ENCODE results near the gene CCDC86.
A peak's percentile ranks its signal among the peaks of the same experiment; 100 is the strongest.

CCDC86 gene

DNA sequence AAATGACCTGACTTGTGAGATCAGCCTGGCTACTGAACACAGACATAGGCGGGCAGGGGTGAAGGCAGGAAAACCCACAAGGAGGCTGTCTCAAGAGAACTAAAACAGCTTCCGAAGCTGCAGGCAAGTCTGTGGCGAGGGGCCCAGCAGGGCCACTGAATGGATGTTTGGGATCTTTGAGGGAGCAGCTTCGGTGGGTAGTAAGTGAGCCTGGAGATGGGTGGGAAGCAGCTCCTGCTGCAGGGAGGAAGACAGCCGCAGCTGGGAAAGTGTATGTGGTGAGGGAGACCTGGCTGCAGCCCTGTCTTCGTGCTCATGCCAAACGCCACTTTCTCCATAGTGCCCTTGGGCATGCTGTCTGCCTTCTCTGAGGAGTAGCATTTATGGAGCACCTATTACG, 3.4 kb downstream of the CCDC86 start:
- Histone ChIP-seq H3K36me3 (ENCODE audit: control insufficient read depth, insufficient read depth, low read length) (peaks cover 42% of the 10 kb centered on the region), H3K27ac (ENCODE audit: low read depth, low read length) (no peak overlapping the region), H3K4me3 (ENCODE audit: low read depth, low read length) (no peak overlapping the region), H3K9ac (ENCODE audit: low read depth, low read length) (no peak overlapping the region), H3K9me3 (ENCODE audit: control insufficient read depth, insufficient read depth, low read length) (no peaks in the 10 kb centered on the region), H3K27me3 (ENCODE audit: control insufficient read depth, insufficient read depth, low read length) (no peaks in the 10 kb centered on the region), H3K4me1 (ENCODE audit: control insufficient read depth, insufficient read depth, low read length) (peaks cover 18% of the 10 kb centered on the region)

DNA sequence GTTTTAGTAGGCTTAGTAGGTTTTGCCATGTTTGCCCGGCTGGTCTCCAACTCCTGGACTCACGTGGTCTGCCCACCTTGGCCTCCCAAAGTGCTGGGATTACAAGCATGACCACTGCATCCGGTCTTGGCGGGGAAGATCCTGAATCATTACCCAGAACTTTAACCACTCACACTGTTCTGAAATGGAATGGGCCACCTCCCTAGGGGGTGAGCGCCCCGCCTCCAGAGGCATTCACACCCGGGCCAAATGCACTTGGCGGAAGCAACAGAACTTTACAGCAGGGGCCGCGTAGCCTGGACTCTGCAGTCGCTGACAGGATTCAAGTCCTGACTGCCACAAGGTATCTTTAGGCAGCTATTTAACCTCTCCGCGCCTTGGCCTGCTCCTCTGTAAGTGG, 5.4 kb downstream of the CCDC86 start:
- Histone ChIP-seq H3K27me3 (ENCODE audit: control insufficient read depth, insufficient read depth, low read length) (no peaks in the 10 kb centered on the region; the same call in 1 of the 2 replicates), H3K36me3 (ENCODE audit: control insufficient read depth, insufficient read depth, low read length) (peaks cover 55% of the 10 kb centered on the region), H3K4me1 (ENCODE audit: control insufficient read depth, insufficient read depth, low read length) (peaks cover 15% of the 10 kb centered on the region), H3K4me3 (ENCODE audit: low read depth, low read length) (no peak overlapping the region), H3K9me3 (ENCODE audit: control insufficient read depth, insufficient read depth, low read length) (no peaks in the 10 kb centered on the region), H3K27ac (ENCODE audit: low read depth, low read length) (no peak overlapping the region), H3K9ac (ENCODE audit: low read depth, low read length) (no peak overlapping the region)

DNA sequence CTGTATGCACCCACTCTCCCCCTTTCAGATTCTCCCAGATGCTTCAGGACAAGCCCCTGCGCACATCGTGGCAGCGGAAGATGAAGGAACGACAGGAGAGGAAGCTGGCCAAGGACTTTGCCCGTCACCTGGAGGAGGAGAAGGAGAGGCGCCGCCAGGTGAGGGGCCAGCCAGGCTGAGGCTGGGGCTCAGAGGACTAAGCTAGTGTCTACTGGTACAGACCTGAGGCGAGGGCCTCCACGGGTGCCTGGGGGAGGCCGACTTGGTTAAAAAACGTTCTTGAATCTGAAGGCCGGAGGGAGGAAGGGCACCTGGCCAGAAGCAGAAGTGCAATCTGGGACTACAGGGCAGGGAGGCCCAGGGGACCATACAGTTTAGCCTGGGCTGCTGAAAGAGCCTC, 6.0 kb downstream of the CCDC86 start:
- Histone ChIP-seq H3K9me3 (ENCODE audit: control insufficient read depth, insufficient read depth, low read length) (no peaks in the 10 kb centered on the region), H3K36me3 (ENCODE audit: control insufficient read depth, insufficient read depth, low read length) (peaks cover 55% of the 10 kb centered on the region), H3K4me3 (ENCODE audit: low read depth, low read length) (no peak overlapping the region), H3K27ac (ENCODE audit: low read depth, low read length) (no peak overlapping the region), H3K27me3 (ENCODE audit: control insufficient read depth, insufficient read depth, low read length) (peaks cover 4% of the 10 kb centered on the region), H3K9ac (ENCODE audit: low read depth, low read length) (no peak overlapping the region), H3K4me1 (ENCODE audit: control insufficient read depth, insufficient read depth, low read length) (peaks cover 15% of the 10 kb centered on the region)

DNA sequence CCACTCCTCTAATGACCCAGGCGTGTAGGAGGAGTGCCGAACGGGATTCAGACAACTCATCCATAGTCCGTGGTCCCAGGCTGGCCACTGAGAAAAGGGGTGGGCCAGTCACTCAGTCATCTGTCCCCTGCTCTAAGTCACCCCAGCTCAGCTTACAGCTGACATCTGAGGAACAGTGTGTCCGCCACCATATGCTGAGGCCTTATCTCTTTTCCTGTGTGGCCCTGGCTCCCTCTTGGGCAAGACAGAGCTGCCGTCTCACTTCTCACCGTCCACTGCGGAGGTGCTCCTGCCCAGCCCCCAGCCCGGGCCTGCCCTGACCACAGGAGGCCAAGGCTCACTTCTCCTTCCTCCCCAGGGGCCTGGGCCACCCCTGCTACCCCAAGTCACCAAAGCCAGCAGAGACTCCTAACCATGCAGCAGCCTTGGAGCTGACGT, 6.8 kb downstream of the CCDC86 start:
- H3K4me1 ChIP-seq (ENCODE audit: control insufficient read depth, insufficient read depth, low read length) = peaks cover 8% of the 10 kb centered on the region
- no peak overlapping the region for H3K27ac ChIP-seq (ENCODE audit: low read depth, low read length)
- peaks cover 55% of the 10 kb centered on the region for H3K36me3 ChIP-seq (ENCODE audit: control insufficient read depth, insufficient read depth, low read length)
- H3K27me3 ChIP-seq (ENCODE audit: control insufficient read depth, insufficient read depth, low read length) = peaks cover 12% of the 10 kb centered on the region
- no peaks in the 10 kb centered on the region for H3K9me3 ChIP-seq (ENCODE audit: control insufficient read depth, insufficient read depth, low read length)
- H3K4me3 ChIP-seq (ENCODE audit: low read depth, low read length) = no peak overlapping the region
- H3K9ac ChIP-seq (ENCODE audit: low read depth, low read length) = no peak overlapping the region

DNA sequence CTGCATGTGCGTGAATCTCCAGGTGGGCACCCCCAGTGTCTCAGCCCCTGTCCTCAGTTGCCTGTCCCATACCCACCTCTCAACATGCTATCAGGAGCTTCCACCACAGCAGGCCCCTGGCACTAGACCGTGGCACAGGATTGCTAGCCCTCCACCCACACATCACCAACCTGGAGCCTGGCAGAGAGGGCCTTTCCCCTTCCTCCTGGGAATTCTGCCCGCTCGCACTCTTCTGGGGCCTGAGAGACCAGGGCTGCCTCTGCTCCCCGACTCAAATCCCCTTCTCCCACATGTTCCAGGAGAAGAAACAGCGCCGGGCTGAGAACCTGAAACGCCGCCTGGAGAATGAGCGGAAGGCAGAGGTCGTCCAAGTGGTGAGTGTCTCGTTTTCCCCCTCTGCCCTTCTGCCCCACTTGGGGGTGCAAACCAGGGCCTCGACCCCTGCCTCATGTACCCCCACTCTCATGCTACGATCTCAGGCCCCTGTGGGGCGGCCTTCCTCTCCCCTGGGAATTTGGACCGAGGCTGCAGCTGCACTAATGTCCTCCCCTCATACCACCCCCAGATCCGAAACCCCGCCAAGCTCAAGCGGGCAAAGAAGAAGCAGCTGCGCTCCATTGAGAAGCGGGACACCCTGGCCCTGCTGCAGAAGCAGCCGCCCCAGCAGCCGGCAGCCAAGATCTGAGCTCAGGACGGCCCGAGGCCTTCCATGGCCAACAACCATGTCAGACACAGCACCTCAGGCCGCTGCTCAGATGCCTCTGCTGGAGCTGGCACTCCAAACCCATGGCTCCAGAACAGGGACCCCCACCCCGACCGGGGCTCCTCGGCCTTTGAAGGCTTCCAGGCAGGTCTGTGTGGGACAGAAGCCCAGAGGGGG, 8.0 kb downstream of the CCDC86 start:
- Histone ChIP-seq H3K27me3 (ENCODE audit: control insufficient read depth, insufficient read depth, low read length) (peaks cover 24% of the 10 kb centered on the region), H3K9ac (ENCODE audit: low read depth, low read length) (no peak overlapping the region), H3K36me3 (ENCODE audit: control insufficient read depth, insufficient read depth, low read length) (peaks cover 48% of the 10 kb centered on the region), H3K9me3 (ENCODE audit: control insufficient read depth, insufficient read depth, low read length) (no peaks in the 10 kb centered on the region), H3K4me1 (ENCODE audit: control insufficient read depth, insufficient read depth, low read length) (peaks cover 6% of the 10 kb centered on the region), H3K27ac (ENCODE audit: low read depth, low read length) (no peak overlapping the region), H3K4me3 (ENCODE audit: low read depth, low read length) (no peak overlapping the region)

DNA sequence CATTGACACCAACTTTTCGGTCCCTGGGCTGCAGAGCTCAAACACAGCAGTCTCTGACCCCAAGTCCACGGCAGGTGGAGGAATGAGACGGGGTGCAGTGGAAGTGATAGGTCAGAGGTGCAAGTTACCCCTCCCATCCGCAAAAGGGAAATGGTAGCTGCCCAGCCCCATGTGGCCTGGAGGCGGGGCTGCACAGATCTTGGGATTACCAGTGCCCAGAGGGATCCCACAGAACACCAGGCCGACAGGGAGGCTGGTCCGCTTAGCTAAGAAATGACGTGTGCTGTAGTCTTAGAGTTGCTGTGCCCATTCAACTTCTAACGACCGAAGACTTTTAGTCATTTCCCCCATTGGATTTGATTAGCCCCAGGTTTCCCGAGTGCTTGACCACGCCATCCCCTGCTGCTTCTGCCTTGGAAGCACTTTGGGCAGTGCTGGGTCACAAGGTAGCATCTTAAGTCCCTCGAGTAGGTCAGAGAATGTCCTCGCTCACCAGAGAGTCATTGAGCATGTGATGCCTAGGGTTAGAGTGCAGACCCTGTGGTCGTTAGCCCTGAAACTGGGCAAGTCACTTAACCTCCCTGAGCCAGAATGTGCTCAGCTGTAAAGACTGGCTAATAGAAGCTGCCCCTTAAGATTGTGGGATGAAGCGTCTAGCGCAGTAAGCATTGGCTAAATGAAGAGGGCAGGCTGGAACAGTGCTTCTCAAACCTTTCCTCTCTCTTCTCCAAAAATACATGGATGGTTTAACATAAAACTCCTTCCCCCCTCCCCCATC, 9.6 kb downstream of the CCDC86 start:
- Histone ChIP-seq H3K27me3 (ENCODE audit: control insufficient read depth, insufficient read depth, low read length) (peaks cover 32% of the 10 kb centered on the region), H3K9ac (ENCODE audit: low read depth, low read length) (no peak overlapping the region), H3K4me1 (ENCODE audit: control insufficient read depth, insufficient read depth, low read length) (peaks cover 6% of the 10 kb centered on the region), H3K9me3 (ENCODE audit: control insufficient read depth, insufficient read depth, low read length) (no peaks in the 10 kb centered on the region), H3K4me3 (ENCODE audit: low read depth, low read length) (0 out of 2 replicates have a peak overlapping the region, but pooled peaks have one; percentile 31), H3K36me3 (ENCODE audit: control insufficient read depth, insufficient read depth, low read length) (peaks cover 41% of the 10 kb centered on the region), H3K27ac (ENCODE audit: low read depth, low read length) (no peak overlapping the region)

DNA sequence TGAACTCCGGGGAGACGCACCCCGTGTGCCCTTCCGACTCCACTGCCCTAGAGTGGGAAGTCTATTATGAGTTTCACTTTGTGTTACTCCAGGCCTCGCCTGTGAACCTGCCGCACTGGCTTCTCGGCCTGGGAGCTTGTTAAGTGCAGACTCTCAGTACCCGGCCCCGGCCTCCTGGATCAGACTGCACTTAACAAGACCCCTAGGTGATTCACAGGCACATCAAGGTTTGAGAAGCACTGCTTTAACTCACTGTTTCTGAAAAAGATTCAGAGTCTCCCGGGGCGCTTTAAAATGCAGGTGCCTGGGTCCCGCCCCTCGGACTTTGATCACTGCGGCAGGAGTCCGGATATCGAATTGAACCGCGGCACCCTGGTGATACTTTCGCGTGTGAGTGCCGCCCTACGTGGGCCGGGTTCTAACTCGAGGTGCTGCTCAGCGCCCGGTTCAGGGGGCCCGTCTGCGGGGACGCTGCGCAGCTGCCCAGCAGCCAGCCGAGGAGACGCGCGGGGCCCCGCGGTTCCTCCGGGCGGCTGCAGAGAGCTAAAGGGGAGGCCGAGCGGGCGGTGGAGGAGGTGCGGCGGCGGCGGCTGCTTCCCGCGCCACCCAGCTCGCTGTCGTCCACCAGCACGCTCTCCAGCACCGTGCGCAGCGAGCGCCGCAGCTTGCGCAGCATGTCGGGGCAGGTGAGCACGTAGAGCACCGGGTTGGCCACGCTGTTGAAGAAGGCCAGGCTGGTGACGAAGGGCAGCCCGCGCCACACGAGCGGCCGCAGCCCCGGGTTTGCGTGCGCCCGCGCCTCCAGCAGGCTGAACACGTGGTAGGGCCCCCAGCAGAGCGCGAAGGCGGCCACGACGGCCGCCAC, 10.4 kb downstream of the CCDC86 start:
- Histone ChIP-seq H3K36me3 (ENCODE audit: control insufficient read depth, insufficient read depth, low read length) (peaks cover 41% of the 10 kb centered on the region), H3K27me3 (ENCODE audit: control insufficient read depth, insufficient read depth, low read length) (peaks cover 32% of the 10 kb centered on the region)

DNA sequence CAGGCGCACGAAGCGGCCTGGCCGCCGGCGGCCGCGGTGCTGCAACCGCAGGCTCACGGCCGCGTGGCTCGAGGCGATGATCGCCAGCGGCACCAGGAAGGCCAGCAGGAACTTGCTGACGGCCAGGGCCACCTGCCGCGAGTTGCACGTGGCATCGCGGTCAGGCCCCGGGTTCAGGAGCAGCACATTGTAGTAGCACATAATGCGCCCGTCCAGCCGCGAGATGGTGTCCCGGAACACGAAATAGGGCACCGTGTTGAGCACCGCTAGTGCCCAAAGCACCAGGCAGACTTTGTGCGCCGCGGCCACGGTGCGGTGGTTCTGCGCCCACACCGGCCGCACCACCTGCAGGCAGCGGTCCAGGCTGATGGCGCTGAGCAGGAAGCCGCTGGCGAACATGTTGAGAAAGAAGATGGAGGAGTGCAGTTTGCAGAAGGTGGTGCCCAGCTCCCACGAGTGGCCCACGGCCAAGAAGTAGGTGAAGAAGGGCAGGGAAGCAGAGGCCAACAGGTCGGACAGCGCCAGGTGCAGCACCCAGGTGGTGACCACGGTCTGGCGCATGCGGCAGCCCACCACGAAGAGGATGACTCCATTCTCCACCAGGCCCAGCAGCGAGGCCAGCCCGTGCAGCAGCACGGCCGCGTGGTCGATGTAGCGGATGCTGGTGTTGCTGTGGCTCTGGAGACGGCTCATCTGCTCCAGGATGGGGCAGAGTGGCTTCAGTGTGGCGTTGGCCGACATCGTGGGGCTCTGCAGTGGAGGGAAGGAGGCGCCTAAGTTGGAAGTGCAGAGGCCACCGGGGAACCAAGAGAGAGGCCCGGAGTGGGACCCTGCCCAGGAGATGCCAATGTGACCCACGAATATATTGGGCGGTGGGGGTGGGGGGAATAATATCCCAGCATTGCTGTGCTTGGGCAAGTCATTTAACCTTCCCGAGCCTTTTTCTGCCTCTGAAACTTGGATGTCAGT, 11.4 kb downstream of the CCDC86 start:
- H3K4me1 ChIP-seq (ENCODE audit: control insufficient read depth, insufficient read depth, low read length) = peaks cover 6% of the 10 kb centered on the region
- H3K9ac ChIP-seq (ENCODE audit: low read depth, low read length) = no peak overlapping the region
- H3K4me3 ChIP-seq (ENCODE audit: low read depth, low read length) = peak overlapping the region; percentile 31; the same call in 1 of the 2 replicates
- H3K27me3 ChIP-seq (ENCODE audit: control insufficient read depth, insufficient read depth, low read length) = peaks cover 32% of the 10 kb centered on the region
- H3K9me3 ChIP-seq (ENCODE audit: control insufficient read depth, insufficient read depth, low read length) = no peaks in the 10 kb centered on the region
- H3K27ac ChIP-seq (ENCODE audit: low read depth, low read length) = no peak overlapping the region
- H3K36me3 ChIP-seq (ENCODE audit: control insufficient read depth, insufficient read depth, low read length) = peaks cover 33% of the 10 kb centered on the region

More for the DNA sequence above, 10.4 kb downstream of the CCDC86 start:
- Histone ChIP-seq H3K4me1 (ENCODE audit: control insufficient read depth, insufficient read depth, low read length) (peaks cover 6% of the 10 kb centered on the region), H3K4me3 (ENCODE audit: low read depth, low read length) (peak overlapping the region; percentile 31), H3K9ac (ENCODE audit: low read depth, low read length) (no peak overlapping the region), H3K9me3 (ENCODE audit: control insufficient read depth, insufficient read depth, low read length) (no peaks in the 10 kb centered on the region), H3K27ac (ENCODE audit: low read depth, low read length) (no peak overlapping the region)

DNA sequence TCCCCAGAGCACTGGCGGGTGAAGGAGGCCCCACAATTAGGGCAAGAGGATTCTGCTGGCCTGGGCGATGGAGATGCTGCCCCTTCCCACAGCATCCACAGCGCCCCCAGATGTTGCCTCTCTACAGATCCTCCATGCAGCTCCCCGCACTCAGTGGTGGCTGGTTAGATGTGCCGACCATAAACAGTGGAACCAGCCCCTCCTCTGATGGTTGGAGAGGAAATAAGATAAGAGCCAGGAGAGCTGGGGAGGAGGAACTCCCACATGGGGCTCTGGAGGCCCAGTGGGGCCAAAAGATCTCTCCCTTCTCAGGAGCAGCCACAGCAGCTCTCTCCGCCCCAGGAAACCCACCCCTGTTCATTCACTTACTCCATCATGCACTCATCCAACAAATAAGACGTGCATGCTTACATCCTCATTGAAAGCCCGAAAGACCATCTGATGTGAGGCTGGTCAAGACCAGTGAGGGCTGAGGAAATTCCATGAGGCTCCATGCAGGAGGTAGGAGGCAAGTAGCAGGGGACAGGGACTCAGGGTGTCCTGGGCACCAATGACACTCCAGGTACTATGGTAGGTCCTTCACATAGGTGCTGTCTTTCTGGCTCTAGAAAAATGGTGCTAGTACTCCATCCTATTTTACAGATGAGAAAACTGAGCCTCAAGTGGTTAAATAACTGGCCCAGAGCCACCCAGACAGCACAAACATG, 12.4 kb downstream of the CCDC86 start:
- Histone ChIP-seq H3K9ac (ENCODE audit: low read depth, low read length) (no peak overlapping the region), H3K27ac (ENCODE audit: low read depth, low read length) (no peak overlapping the region), H3K36me3 (ENCODE audit: control insufficient read depth, insufficient read depth, low read length) (peaks cover 23% of the 10 kb centered on the region), H3K9me3 (ENCODE audit: control insufficient read depth, insufficient read depth, low read length) (no peaks in the 10 kb centered on the region), H3K4me1 (ENCODE audit: control insufficient read depth, insufficient read depth, low read length) (peaks cover 6% of the 10 kb centered on the region), H3K27me3 (ENCODE audit: control insufficient read depth, insufficient read depth, low read length) (peaks cover 32% of the 10 kb centered on the region), H3K4me3 (ENCODE audit: low read depth, low read length) (no peak overlapping the region)

Measured in HUES48 (cell line).